C4-2B (cell line): ENCODE measurements around the gene GIMAP8.

Source experiments
- CTCF ChIP-seq: fragments of 450-650 bp; conservative IDR thresholded peaks from 2 replicates; pipeline ENCODE4 v1.5.1; 2017; ENCODE audit warnings: mild to moderate bottlenecking
- ZFX ChIP-seq: fragments of 450-650 bp; IDR thresholded peaks from 2 replicates; pipeline ENCODE4 v1.6.1; 2017

GRCh38 chr7:150451097-150451793 lies 815 bp downstream of the GIMAP8 start:
- TF ChIP-seq CTCF (no peak), ZFX (no peak)
